Neural cell (in vitro differentiated cells): ENCODE results near the gene AK5. TPM values are rescaled to one million over a fixed set of nuclear protein-coding genes. Genes with fewer than 3 reads are reported as not detected.

Source experiments
- H2AFZ ChIP-seq: fragments of 200-600, 300-800 bp; sonication (generic), shearing (Covaris generic); 2 replicates; pipeline ENCODE4 v1.6.0; 2014; ENCODE audit warnings: low read depth, mild to moderate bottlenecking, antibody characterized with exemption, low read length, moderate library complexity
- H3F3A ChIP-seq: fragments of 200-600 bp; shearing (Covaris generic); 2 replicates; pipeline ENCODE4 v1.6.1; 2016; ENCODE audit warnings: mild to moderate bottlenecking, moderate library complexity, mixed read lengths, antibody characterized with exemption, low read length; ENCODE audit not compliant: insufficient read depth, poor library complexity, severe bottlenecking
- H3K27ac ChIP-seq: fragments of 200-600, 300-800 bp; sonication (generic), shearing (Covaris generic); 2 replicates; pipeline ENCODE4 v1.5.1; 2014; ENCODE audit warnings: mild to moderate bottlenecking, low read length, moderate library complexity
- H3K27me3 ChIP-seq: fragments of 300-800, 200-600 bp; sonication (generic), shearing (Covaris generic); 2 replicates; pipeline ENCODE4 v1.6.0; 2014; ENCODE audit warnings: mild to moderate bottlenecking, low read depth, low read length, moderate library complexity; ENCODE audit not compliant: insufficient read depth
- H3K36me3 ChIP-seq: fragments of 300-800, 200-600 bp; sonication (generic), shearing (Covaris generic); 2 replicates; pipeline ENCODE4 v1.5.1; 2014; ENCODE audit warnings: mild to moderate bottlenecking, antibody characterized with exemption, low read length, moderate library complexity; ENCODE audit not compliant: insufficient read depth
- H3K4me2 ChIP-seq: fragments of 300-800, 200-600 bp; sonication (generic), shearing (Covaris generic); 2 replicates; pipeline ENCODE4 v1.6.0; 2014; ENCODE audit warnings: mild to moderate bottlenecking, low read length
- H3K4me3 ChIP-seq: fragments of 300-800, 200-600 bp; sonication (generic), shearing (Covaris generic); 2 replicates; pipeline ENCODE4 v1.5.1; 2014; ENCODE audit warnings: mild to moderate bottlenecking, low read length, moderate library complexity
- H3K79me2 ChIP-seq: fragments of 200-600 bp; shearing (Covaris generic); replicated peaks from 2 replicates; pipeline ENCODE4 v1.6.0; 2014; ENCODE audit warnings: mild to moderate bottlenecking, low read length, moderate library complexity; ENCODE audit not compliant: insufficient read depth
- H3K9ac ChIP-seq: fragments of 300-800, 200-600 bp; sonication (generic), shearing (Covaris generic); 2 replicates; pipeline ENCODE4 v1.6.1; 2016; ENCODE audit warnings: mild to moderate bottlenecking, low read length, mixed read lengths
- H3K9me2 ChIP-seq: fragments of 200-600 bp; shearing (Covaris generic); 2 replicates; pipeline ENCODE4 v1.6.1; 2016; ENCODE audit warnings: mild to moderate bottlenecking, low read length, mixed read lengths; ENCODE audit not compliant: insufficient read depth
- H3K9me3 ChIP-seq: fragments of 200-600, 300-800 bp; sonication (generic), shearing (Covaris generic); 2 replicates; pipeline ENCODE4 v1.6.1; 2016; ENCODE audit warnings: mild to moderate bottlenecking, mixed run types, low read length, moderate library complexity, mixed read lengths
- H4K20me1 ChIP-seq: fragments of 200-600 bp; shearing (Covaris generic); 2 replicates; pipeline ENCODE4 v1.6.1; 2016; ENCODE audit warnings: mild to moderate bottlenecking, mixed run types; ENCODE audit not compliant: insufficient read depth
- EP300 ChIP-seq: fragments of 450-650 bp; conservative IDR thresholded peaks from 2 replicates; pipeline ENCODE4 v1.6.1; 2014; ENCODE audit warnings: antibody characterized with exemption, mild to moderate bottlenecking, moderate library complexity; ENCODE audit not compliant: poor library complexity, severe bottlenecking
- EZH2 ChIP-seq: fragments of 200-600, 300-800 bp; shearing (Covaris generic), sonication (generic); IDR thresholded peaks from 2 replicates; pipeline ENCODE4 v1.6.1; 2014; ENCODE audit warnings: antibody characterized with exemption, low read length, borderline replicate concordance, mild to moderate bottlenecking; ENCODE audit not compliant: insufficient read depth, poor library complexity, severe bottlenecking
- MXI1 ChIP-seq: fragments of 450-650 bp; conservative IDR thresholded peaks from 2 replicates; pipeline ENCODE4 v1.6.1; 2014; ENCODE audit warnings: antibody characterized with exemption, mild to moderate bottlenecking; ENCODE audit not compliant: poor library complexity, severe bottlenecking
- POLR2AphosphoS5 ChIP-seq: IDR thresholded peaks from 2 replicates; pipeline ENCODE4 v1.6.1; 2012
- RAD21 ChIP-seq: fragments of 450-650 bp; conservative IDR thresholded peaks from 2 replicates; pipeline ENCODE4 v1.6.1; 2014; ENCODE audit warnings: antibody characterized with exemption, mild to moderate bottlenecking, moderate library complexity
- SMC3 ChIP-seq: fragments of 450-650 bp; conservative IDR thresholded peaks from 2 replicates; pipeline ENCODE4 v1.6.1; 2014; ENCODE audit warnings: antibody characterized with exemption, mild to moderate bottlenecking, moderate library complexity; ENCODE audit not compliant: poor library complexity
- TAF1 ChIP-seq: IDR thresholded peaks from 2 replicates; pipeline ENCODE4 v1.6.1; 2012; ENCODE audit warnings: low read depth
- polyA plus RNA-seq: library from polyadenylated mRNA; depleted of rRNA; stranded (reverse); fragments of >200 nt; gene quantifications from 2 replicates; pipeline ENCODE4 v1.2.3, GENCODE V29; 2014
- TF ChIP-seq, protein P1 (sequence below): fragments of 450-650 bp; IDR thresholded peaks from 2 replicates; pipeline ENCODE4 v1.5.1; 2014; ENCODE audit warnings: antibody characterized with exemption, mild to moderate bottlenecking, moderate library complexity; ENCODE audit not compliant: poor library complexity, severe bottlenecking
- TF ChIP-seq, protein P2 (sequence below): IDR thresholded peaks from 2 replicates; pipeline ENCODE4 v1.6.1; 2012; ENCODE audit warnings: borderline replicate concordance

AK5 gene
- polyA plus RNA-seq, 1 donor from 2014 or later: 7.1 TPM

DNA sequence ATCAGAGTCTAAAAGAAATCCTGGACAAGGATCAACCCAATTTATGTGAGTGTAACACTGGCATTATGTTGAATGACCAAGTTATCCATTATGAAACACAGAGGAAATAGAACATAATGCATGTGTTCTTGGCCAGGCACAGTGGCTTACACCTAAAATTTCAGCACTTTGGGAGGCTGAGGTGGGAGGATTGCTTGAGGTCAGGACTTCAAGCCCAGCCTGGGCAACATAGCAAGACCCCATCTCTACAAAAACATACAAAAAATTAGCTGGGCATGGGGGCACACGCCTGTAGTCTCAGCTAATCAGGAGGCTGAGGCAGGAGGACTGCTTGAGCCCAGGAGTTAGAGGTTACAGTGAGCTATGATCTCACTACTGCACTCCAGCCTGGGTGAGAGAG lies 270.8 kb downstream of the AK5 start:
- Histone ChIP-seq H3K9me3 (no peaks in the 10 kb centered on the region), H2AFZ (no peak overlapping the region), H3K9me2 (no peaks in the 10 kb centered on the region), H3K27ac (no peak overlapping the region), H3K4me3 (no peak overlapping the region), H3K27me3 (no peaks in the 10 kb centered on the region), H4K20me1 (no peaks in the 10 kb centered on the region), H3K4me2 (no peak overlapping the region), H3F3A (no peaks in the 10 kb centered on the region), H3K9ac (no peak overlapping the region), H3K79me2 (no peaks in the 10 kb centered on the region), H3K36me3 (no peaks in the 10 kb centered on the region)
- TF ChIP-seq EZH2: no peak
- no peak for TF ChIP-seq MXI1
- TF ChIP-seq, protein P1, sequence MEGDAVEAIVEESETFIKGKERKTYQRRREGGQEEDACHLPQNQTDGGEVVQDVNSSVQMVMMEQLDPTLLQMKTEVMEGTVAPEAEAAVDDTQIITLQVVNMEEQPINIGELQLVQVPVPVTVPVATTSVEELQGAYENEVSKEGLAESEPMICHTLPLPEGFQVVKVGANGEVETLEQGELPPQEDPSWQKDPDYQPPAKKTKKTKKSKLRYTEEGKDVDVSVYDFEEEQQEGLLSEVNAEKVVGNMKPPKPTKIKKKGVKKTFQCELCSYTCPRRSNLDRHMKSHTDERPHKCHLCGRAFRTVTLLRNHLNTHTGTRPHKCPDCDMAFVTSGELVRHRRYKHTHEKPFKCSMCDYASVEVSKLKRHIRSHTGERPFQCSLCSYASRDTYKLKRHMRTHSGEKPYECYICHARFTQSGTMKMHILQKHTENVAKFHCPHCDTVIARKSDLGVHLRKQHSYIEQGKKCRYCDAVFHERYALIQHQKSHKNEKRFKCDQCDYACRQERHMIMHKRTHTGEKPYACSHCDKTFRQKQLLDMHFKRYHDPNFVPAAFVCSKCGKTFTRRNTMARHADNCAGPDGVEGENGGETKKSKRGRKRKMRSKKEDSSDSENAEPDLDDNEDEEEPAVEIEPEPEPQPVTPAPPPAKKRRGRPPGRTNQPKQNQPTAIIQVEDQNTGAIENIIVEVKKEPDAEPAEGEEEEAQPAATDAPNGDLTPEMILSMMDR: no peak
- TF ChIP-seq TAF1: no peak
- TF ChIP-seq, protein P2, sequence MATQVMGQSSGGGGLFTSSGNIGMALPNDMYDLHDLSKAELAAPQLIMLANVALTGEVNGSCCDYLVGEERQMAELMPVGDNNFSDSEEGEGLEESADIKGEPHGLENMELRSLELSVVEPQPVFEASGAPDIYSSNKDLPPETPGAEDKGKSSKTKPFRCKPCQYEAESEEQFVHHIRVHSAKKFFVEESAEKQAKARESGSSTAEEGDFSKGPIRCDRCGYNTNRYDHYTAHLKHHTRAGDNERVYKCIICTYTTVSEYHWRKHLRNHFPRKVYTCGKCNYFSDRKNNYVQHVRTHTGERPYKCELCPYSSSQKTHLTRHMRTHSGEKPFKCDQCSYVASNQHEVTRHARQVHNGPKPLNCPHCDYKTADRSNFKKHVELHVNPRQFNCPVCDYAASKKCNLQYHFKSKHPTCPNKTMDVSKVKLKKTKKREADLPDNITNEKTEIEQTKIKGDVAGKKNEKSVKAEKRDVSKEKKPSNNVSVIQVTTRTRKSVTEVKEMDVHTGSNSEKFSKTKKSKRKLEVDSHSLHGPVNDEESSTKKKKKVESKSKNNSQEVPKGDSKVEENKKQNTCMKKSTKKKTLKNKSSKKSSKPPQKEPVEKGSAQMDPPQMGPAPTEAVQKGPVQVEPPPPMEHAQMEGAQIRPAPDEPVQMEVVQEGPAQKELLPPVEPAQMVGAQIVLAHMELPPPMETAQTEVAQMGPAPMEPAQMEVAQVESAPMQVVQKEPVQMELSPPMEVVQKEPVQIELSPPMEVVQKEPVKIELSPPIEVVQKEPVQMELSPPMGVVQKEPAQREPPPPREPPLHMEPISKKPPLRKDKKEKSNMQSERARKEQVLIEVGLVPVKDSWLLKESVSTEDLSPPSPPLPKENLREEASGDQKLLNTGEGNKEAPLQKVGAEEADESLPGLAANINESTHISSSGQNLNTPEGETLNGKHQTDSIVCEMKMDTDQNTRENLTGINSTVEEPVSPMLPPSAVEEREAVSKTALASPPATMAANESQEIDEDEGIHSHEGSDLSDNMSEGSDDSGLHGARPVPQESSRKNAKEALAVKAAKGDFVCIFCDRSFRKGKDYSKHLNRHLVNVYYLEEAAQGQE: no peak
- no peak for TF ChIP-seq SMC3
- TF ChIP-seq POLR2AphosphoS5: no peak
- no peak for TF ChIP-seq EP300
- no peak for TF ChIP-seq RAD21

DNA sequence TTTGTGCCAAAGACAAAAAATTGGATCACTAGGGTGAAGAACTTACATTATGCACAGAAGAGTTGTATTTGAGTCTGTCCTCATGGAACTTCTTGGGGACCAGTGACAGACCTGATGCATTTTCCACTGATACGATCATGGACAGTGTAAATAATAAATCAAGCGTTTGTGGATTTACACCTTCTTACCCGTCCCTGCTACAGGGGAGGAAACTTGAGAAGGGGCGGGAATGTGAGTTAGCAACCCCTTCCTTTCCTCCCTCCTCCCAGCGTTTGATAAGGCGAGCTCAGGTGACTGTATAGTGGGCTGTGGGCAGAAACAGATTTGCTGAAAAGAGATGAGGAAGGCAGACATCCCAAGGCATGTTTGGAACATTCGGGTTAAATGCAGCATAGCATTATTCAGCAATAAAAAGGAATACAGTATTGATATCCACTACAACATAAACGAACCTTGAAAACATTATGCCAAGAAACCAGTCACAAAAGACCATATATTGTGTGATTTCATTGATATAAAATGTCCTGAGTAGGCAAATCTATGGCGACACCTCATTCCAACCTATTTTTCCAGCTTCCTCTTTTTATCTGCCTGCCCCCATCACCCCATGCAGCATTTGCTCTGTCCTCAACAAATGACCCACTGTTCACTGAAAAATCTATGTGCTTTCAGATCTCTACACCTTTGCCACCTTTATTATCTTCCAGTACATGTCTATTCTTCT lies 271.9 kb downstream of the AK5 start:
- H3K36me3 ChIP-seq: no peaks in the 10 kb centered on the region
- no peaks in the 10 kb centered on the region for H3F3A ChIP-seq
- no peaks in the 10 kb centered on the region for H4K20me1 ChIP-seq
- H3K9me2 ChIP-seq: no peaks in the 10 kb centered on the region
- H3K27me3 ChIP-seq: no peaks in the 10 kb centered on the region
- H3K4me2 ChIP-seq: no peak overlapping the region
- no peaks in the 10 kb centered on the region for H3K9me3 ChIP-seq
- H3K27ac ChIP-seq: no peak overlapping the region
- H3K4me3 ChIP-seq: no peak overlapping the region
- H3K79me2 ChIP-seq: no peaks in the 10 kb centered on the region
- no peak overlapping the region for H2AFZ ChIP-seq
- TF ChIP-seq EP300: no peak
- no peak for TF ChIP-seq RAD21
- TF ChIP-seq, protein P2: no peak
- TF ChIP-seq, protein P1: no peak
- TF ChIP-seq POLR2AphosphoS5: no peak
- TF ChIP-seq EZH2: no peak
- TF ChIP-seq SMC3: no peak
- TF ChIP-seq MXI1: no peak
- no peak for TF ChIP-seq TAF1
- H3K9ac ChIP-seq: no peak overlapping the region
